ENCODE measurements around the gene TNFRSF1A.

TNFRSF1A gene

DNA sequence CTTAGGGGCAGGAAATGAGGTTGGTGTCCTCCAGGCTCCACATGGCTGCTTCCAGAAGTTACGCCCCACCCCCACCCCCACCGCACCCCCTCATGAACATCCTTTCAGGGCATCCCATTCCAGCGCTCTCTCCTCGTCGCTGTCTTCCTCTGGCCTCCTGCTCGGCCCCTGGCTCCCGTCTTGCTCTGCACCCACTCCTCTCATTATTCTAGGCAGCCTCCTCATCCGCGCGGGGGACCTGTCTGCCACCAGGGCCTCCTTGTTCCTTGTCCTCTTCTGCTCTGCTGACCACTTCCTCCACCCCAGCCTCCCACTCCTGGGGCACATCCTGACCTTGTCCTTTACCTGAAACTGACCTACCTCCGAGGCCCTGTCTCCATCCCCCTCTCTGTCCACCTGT lies 61.2 kb downstream of the TNFRSF1A start:
- TF ChIP-seq, protein P1, sequence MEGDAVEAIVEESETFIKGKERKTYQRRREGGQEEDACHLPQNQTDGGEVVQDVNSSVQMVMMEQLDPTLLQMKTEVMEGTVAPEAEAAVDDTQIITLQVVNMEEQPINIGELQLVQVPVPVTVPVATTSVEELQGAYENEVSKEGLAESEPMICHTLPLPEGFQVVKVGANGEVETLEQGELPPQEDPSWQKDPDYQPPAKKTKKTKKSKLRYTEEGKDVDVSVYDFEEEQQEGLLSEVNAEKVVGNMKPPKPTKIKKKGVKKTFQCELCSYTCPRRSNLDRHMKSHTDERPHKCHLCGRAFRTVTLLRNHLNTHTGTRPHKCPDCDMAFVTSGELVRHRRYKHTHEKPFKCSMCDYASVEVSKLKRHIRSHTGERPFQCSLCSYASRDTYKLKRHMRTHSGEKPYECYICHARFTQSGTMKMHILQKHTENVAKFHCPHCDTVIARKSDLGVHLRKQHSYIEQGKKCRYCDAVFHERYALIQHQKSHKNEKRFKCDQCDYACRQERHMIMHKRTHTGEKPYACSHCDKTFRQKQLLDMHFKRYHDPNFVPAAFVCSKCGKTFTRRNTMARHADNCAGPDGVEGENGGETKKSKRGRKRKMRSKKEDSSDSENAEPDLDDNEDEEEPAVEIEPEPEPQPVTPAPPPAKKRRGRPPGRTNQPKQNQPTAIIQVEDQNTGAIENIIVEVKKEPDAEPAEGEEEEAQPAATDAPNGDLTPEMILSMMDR (IDR thresholded peaks at IDR 0.05; ENCODE audit: low read depth, low read length): no peak
- no peak for DNase-seq (ENCODE audit: low read depth in 2 of 2)
- no peak overlapping the region for H3K4me3 ChIP-seq (replicated peaks in 1 of 2; ENCODE audit: low read depth in 2 of 2, low read length in 2 of 2)

GRCh38 chr12:6280053-6280469 lies 61.8 kb downstream of the TNFRSF1A start:
- H3K4me3 ChIP-seq (replicated peaks in 1 of 2; ENCODE audit: low read depth in 2 of 2, low read length in 2 of 2): no peak overlapping the region
- peak; percentile 92 for DNase-seq (ENCODE audit: low read depth in 2 of 2)
- TF ChIP-seq, protein P1 (IDR thresholded peaks at IDR 0.05; ENCODE audit: low read depth, low read length): no peak

DNA sequence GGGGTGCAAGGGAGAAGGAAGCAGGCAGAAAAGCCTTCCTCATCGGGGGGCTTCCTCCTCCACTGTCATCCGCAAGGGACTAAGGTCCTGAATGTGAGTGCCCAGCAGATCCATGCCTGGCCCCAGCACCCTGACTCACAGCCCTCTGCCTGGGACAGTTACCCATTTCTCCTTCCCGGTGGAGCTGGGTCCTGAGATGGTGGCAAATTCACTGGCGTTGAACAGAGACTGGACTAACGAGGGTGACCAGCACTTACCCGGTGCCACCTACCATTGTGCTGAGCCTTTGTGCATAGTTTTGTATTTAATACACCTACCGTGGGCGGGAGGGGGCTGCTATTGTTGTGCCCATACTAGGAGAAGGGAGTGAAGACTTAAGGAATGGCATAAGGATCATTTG lies 62.2 kb downstream of the TNFRSF1A start:
- H3K4me3 ChIP-seq (replicated peaks in 1 of 2; ENCODE audit: low read depth in 2 of 2, low read length in 2 of 2): no peak overlapping the region
- TF ChIP-seq, protein P1 (IDR thresholded peaks at IDR 0.05; ENCODE audit: low read depth, low read length): no peak
- DNase-seq (ENCODE audit: low read depth in 2 of 2): no peak

DNA sequence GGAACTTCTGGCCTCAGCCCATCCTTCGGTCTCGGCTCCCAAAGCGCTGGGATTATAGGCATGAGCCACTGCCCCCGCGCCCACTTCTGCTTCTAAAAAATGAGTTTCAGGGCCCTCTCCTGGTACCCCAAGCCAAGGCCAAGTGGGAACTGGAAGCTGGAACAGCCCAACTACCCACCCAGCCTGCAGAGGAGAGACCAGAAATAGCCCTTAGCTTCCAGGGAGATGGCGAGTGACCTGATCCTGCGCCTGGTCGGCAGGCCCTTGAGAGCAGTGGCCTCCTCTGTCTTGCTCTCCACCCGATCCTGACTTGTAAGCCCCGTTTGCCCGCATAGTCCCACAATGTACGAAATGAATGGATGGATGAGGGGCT lies 62.6 kb downstream of the TNFRSF1A start:
- TF ChIP-seq, protein P1 (IDR thresholded peaks at IDR 0.05; ENCODE audit: low read depth, low read length): no peak
- no peak for DNase-seq (ENCODE audit: low read depth in 2 of 2)
- H3K4me3 ChIP-seq (replicated peaks in 1 of 2; ENCODE audit: low read depth in 2 of 2, low read length in 2 of 2): no peak overlapping the region

Measured in cardiac fibroblast (primary cell).